OCI-LY1 (cell line): Measurements from ENCODE around the gene FAM117B.

ENCODE experiments used
- H2AFZ ChIP-seq: fragments of 200-600 bp; sonication (generic), shearing (Covaris generic); 2 replicates; pipeline ENCODE4 v1.6.0; 2014; ENCODE audit warnings: antibody characterized with exemption, mild to moderate bottlenecking, low read length
- H3F3A ChIP-seq: fragments of 200-600 bp; sonication (generic), shearing (Covaris generic); 2 replicates; pipeline ENCODE4 v1.6.0; 2014; ENCODE audit warnings: mild to moderate bottlenecking, antibody characterized with exemption, low read length, moderate library complexity; ENCODE audit not compliant: insufficient read depth
- H3K27ac ChIP-seq: fragments of 200-600 bp; sonication (generic); 2 replicates; pipeline ENCODE4 v1.5.1; 2014; ENCODE audit warnings: low read length, mixed run types, mild to moderate bottlenecking, low read depth; ENCODE audit not compliant: poor library complexity, severe bottlenecking
- H3K27me3 ChIP-seq: fragments of 200-600 bp; sonication (generic); 2 replicates; pipeline ENCODE4 v1.6.0; 2014; ENCODE audit warnings: antibody characterized with exemption, mild to moderate bottlenecking, low read length, moderate library complexity; ENCODE audit not compliant: insufficient read depth
- H3K36me3 ChIP-seq: fragments of 200-600 bp; sonication (generic); 2 replicates; pipeline ENCODE4 v1.6.1; 2014; ENCODE audit warnings: mild to moderate bottlenecking, antibody characterized with exemption, low read length, moderate library complexity, mixed read lengths; ENCODE audit not compliant: insufficient read depth
- H3K4me1 ChIP-seq: fragments of 200-600 bp; sonication (generic); 2 replicates; pipeline ENCODE4 v1.5.1; 2014; ENCODE audit warnings: mild to moderate bottlenecking, low read length, moderate library complexity; ENCODE audit not compliant: insufficient read depth, severe bottlenecking
- H3K4me2 ChIP-seq: fragments of 200-600 bp; sonication (generic), shearing (Covaris generic); 2 replicates; pipeline ENCODE4 v1.6.1; 2014; ENCODE audit warnings: low read length
- H3K4me3 ChIP-seq: fragments of 200-600 bp; sonication (generic); 2 replicates; pipeline ENCODE4 v1.5.1; 2014; ENCODE audit warnings: low read length, low read depth, mild to moderate bottlenecking, mixed read lengths; ENCODE audit not compliant: poor library complexity, severe bottlenecking
- H3K79me2 ChIP-seq: fragments of 200-600 bp; shearing (Covaris generic); 2 replicates; pipeline ENCODE4 v1.6.1; 2016; ENCODE audit warnings: mixed run types, low read length, mixed read lengths; ENCODE audit not compliant: insufficient read depth
- H3K9ac ChIP-seq: fragments of 200-600 bp; sonication (generic), shearing (Covaris generic); 2 replicates; pipeline ENCODE4 v1.6.1; 2014; ENCODE audit warnings: mild to moderate bottlenecking, low read length, mixed read lengths
- H3K9me2 ChIP-seq: fragments of 200-600 bp; sonication (generic), shearing (Covaris generic); 2 replicates; pipeline ENCODE4 v1.6.1; 2014; ENCODE audit warnings: low read depth, mild to moderate bottlenecking, low read length, mixed read lengths
- H3K9me3 ChIP-seq: fragments of 200-600 bp; shearing (Covaris generic); 2 replicates; pipeline ENCODE4 v1.6.1; 2014; ENCODE audit warnings: low read length, mixed read lengths
- H4K20me1 ChIP-seq: fragments of 200-600 bp; sonication (generic), shearing (Covaris generic); 2 replicates; pipeline ENCODE4 v1.6.0; 2016; ENCODE audit warnings: mild to moderate bottlenecking, low read length; ENCODE audit not compliant: insufficient read depth
- CTCF ChIP-seq: fragments of 200-600 bp; sonication (generic), shearing (Covaris generic); IDR thresholded peaks from 2 replicates; pipeline ENCODE4 v1.5.1; 2017; ENCODE audit warnings: mild to moderate bottlenecking, antibody characterized with exemption, low read length, moderate library complexity, mixed read lengths
- EZH2 ChIP-seq: fragments of 200-600 bp; sonication (generic), shearing (Covaris generic); IDR thresholded peaks from 2 replicates; pipeline ENCODE4 v1.8.0; 2017; ENCODE audit warnings: borderline replicate concordance, mixed run types, mild to moderate bottlenecking, antibody characterized with exemption, low read length, moderate library complexity, mixed read lengths

FAM117B gene

GRCh38 chr2:202604699-202605098 is 30.1 kb upstream of the FAM117B start:
- H3K36me3 ChIP-seq, result no peaks in the 10 kb centered on the region
- H3K4me2 ChIP-seq, result no peak overlapping the region
- H3K9ac ChIP-seq, result no peak overlapping the region
- no peaks in the 10 kb centered on the region for H3K9me3 ChIP-seq
- no peaks in the 10 kb centered on the region for H3K9me2 ChIP-seq
- H3K79me2 ChIP-seq, result no peaks in the 10 kb centered on the region
- no peak for TF ChIP-seq CTCF
- no peak for TF ChIP-seq EZH2
- H3F3A ChIP-seq, result no peaks in the 10 kb centered on the region
- no peak overlapping the region for H2AFZ ChIP-seq
- no peak overlapping the region for H3K27ac ChIP-seq
- H3K4me1 ChIP-seq, result no peaks in the 10 kb centered on the region
- no peaks in the 10 kb centered on the region for H3K27me3 ChIP-seq
- no peak overlapping the region for H3K4me3 ChIP-seq
- H4K20me1 ChIP-seq, result no peaks in the 10 kb centered on the region

GRCh38 chr2:202605174-202605573 is 29.6 kb upstream of the FAM117B start:
- no peak overlapping the region for H3K4me3 ChIP-seq
- H3K4me1 ChIP-seq, result no peaks in the 10 kb centered on the region
- no peaks in the 10 kb centered on the region for H3K9me3 ChIP-seq
- no peak overlapping the region for H3K4me2 ChIP-seq
- no peaks in the 10 kb centered on the region for H3K36me3 ChIP-seq
- no peaks in the 10 kb centered on the region for H3K79me2 ChIP-seq
- no peak overlapping the region for H2AFZ ChIP-seq
- no peak overlapping the region for H3K27ac ChIP-seq
- no peaks in the 10 kb centered on the region for H3F3A ChIP-seq
- H4K20me1 ChIP-seq, result no peaks in the 10 kb centered on the region
- no peaks in the 10 kb centered on the region for H3K9me2 ChIP-seq
- TF ChIP-seq EZH2, result no peak
- no peak for TF ChIP-seq CTCF
- H3K27me3 ChIP-seq, result no peaks in the 10 kb centered on the region
- H3K9ac ChIP-seq, result no peak overlapping the region

- Histone ChIP-seq H3K4me2 (no peak overlapping the region), H3F3A (no peaks in the 10 kb centered on the region), H3K4me3 (no peak overlapping the region), H4K20me1 (no peaks in the 10 kb centered on the region), H3K4me1 (no peaks in the 10 kb centered on the region), H3K27ac (no peak overlapping the region), H3K27me3 (no peaks in the 10 kb centered on the region; the same call in 1 of the 2 replicates), H3K79me2 (no peaks in the 10 kb centered on the region), H3K9me2 (no peaks in the 10 kb centered on the region), H2AFZ (no peak overlapping the region), H3K9ac (no peak overlapping the region), H3K36me3 (no peaks in the 10 kb centered on the region), H3K9me3 (no peaks in the 10 kb centered on the region)
- no peak for TF ChIP-seq CTCF
- no peak for TF ChIP-seq EZH2
Observed at GRCh38 chr2:202608142-202608852, 26.5 kb upstream of the FAM117B start.
